Adrenal gland (tissue), 5 donors: ENCODE results near the gene HOXB8.

Experiments
- CTCF ChIP-seq, 6 experiments: fragments of 450-650 bp in 4 of 6; fragments of 200-600 bp in 2 of 6; sonication (generic) in 1 of 6; IDR thresholded peaks; 1 replicate in 5 of 6; 2 replicates in 1 of 6; pipeline versions ENCODE4 v1.5.1 to v1.8.0; 2016 to 2021; ENCODE audit warnings: antibody characterized with exemption in 6 of 6, mild to moderate bottlenecking in 2 of 6, moderate library complexity in 1 of 6
- POLR2A ChIP-seq, 2 donors: fragments of 450-650 bp; IDR thresholded peaks; one replicate each; pipeline ENCODE4 v1.6.1; 2017; ENCODE audit warnings: antibody characterized with exemption in 2 of 2, mild to moderate bottlenecking in 2 of 2, moderate library complexity in 1 of 2
- donor health status: DM: no; HTN: no; CAD: no.

DNA sequence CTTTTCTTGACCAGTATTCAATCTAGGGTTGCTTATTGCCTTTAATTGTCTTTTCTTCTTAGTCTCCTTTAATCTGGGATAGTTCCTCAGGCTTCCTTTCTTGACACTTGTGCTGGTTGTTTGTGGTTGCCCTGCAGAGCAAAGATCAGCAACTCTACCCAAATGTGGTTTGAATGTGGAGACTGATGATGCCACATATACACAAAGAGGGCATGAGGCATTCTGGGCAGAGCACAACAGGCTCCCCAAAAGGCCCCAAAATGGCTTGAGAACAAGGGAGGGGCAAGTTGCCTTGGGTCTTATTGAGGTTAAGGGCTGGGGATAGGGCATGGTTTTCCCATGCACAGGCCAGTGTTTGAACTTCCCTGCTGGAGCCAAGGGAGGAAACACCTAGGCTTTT is 40.8 kb upstream of the HOXB8 start:
- TF ChIP-seq CTCF (IDR thresholded peaks at IDR 0.05) (no peak), POLR2A (IDR thresholded peaks at IDR 0.05) (no peak)
